ENCODE results near the gene AUTS2. TPM values are rescaled to one million over a fixed set of nuclear protein-coding genes. Genes with fewer than 3 reads are reported as not detected.

The AUTS2 gene
- total and polyA plus RNA-seq, 2 of the 8 experiments (the other 6 are each of a cell fraction or from before 2014, with no cell fraction given), result 25.9 to 101 TPM

GRCh38 chr7:69879989-69880388 lies 281.7 kb downstream of the AUTS2 start:
- no peak overlapping the region for H2AK5ac ChIP-seq (ENCODE audit: low read depth, low read length)
- TF ChIP-seq NRF1 (IDR thresholded peaks at IDR 0.05; ENCODE audit: low read depth, low read length), result no peak
- no peak for TF ChIP-seq EGR1 (IDR thresholded peaks at IDR 0.05; ENCODE audit: borderline replicate concordance, low read depth, low read length)
- no peak for TF ChIP-seq KDM5A (IDR thresholded peaks at IDR 0.05; ENCODE audit: low read length)
- no peak for TF ChIP-seq HDAC6 (IDR thresholded peaks at IDR 0.05; ENCODE audit: low read depth, low read length)
- no peak for TF ChIP-seq TCF12 (IDR thresholded peaks at IDR 0.05; ENCODE audit: low read depth, low read length)
- no peak for TF ChIP-seq BACH1 (IDR thresholded peaks at IDR 0.05; ENCODE audit: low read length)
- no peak for TF ChIP-seq RBBP5 (IDR thresholded peaks at IDR 0.05; ENCODE audit: borderline replicate concordance, low read depth, low read length)
- no peak for TF ChIP-seq TBP (IDR thresholded peaks at IDR 0.05; ENCODE audit: low read depth, low read length)
- no peak for TF ChIP-seq SIX5 (IDR thresholded peaks at IDR 0.05; ENCODE audit: low read depth, low read length)
- TF ChIP-seq, protein P1, sequence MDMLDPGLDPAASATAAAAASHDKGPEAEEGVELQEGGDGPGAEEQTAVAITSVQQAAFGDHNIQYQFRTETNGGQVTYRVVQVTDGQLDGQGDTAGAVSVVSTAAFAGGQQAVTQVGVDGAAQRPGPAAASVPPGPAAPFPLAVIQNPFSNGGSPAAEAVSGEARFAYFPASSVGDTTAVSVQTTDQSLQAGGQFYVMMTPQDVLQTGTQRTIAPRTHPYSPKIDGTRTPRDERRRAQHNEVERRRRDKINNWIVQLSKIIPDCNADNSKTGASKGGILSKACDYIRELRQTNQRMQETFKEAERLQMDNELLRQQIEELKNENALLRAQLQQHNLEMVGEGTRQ (IDR thresholded peaks at IDR 0.05; ENCODE audit: low read length), result no peak
- no peak overlapping the region for H3K18ac ChIP-seq (ENCODE audit: extremely low read depth, low read length)
- no peak for DNase-seq (ENCODE audit: low read depth in 1 of 2, low spot score in 2 of 2)
- no peak overlapping the region for H4K91ac ChIP-seq (replicated peaks; ENCODE audit: insufficient read length, low read length)
- no peaks in the 10 kb centered on the region for H3K79me2 ChIP-seq (ENCODE audit: control insufficient read depth in 1 of 2, insufficient read depth in 2 of 2, low read length in 2 of 2)
- no peaks in the 10 kb centered on the region for H3K9me3 ChIP-seq (ENCODE audit: insufficient read depth in 2 of 2, low read depth in 1 of 2, low read length in 1 of 2)
- H3K9ac ChIP-seq (replicated peaks in 1 of 4; ENCODE audit: extremely low read depth in 1 of 4, low read depth in 3 of 4, low read length in 3 of 4), result no peak overlapping the region
- no peak overlapping the region for H3K4me3 ChIP-seq (ENCODE audit: extremely low read depth in 1 of 4, insufficient read depth in 2 of 4, low read depth in 3 of 4, low read length in 4 of 4)
- H3K56ac ChIP-seq (replicated peaks; ENCODE audit: insufficient read length, low read depth, low read length), result no peak overlapping the region
- H2BK5ac ChIP-seq (ENCODE audit: low read depth, low read length), result no peak overlapping the region
- ChIA-PET CTCF (ENCODE audit: partially characterized antibody) (no interaction called here), POLR2A (ENCODE audit: partially characterized antibody) (no interaction called here)
- H2BK120ac ChIP-seq (replicated peaks; ENCODE audit: low read depth, low read length), result no peak overlapping the region
- no peak overlapping the region for H3K4me2 ChIP-seq (ENCODE audit: insufficient read depth in 1 of 2, low read depth in 2 of 2, low read length in 2 of 2)
- no peak overlapping the region for H2BK12ac ChIP-seq (ENCODE audit: low read depth, low read length)
- no peak for FAIRE-seq
- H2AFZ ChIP-seq (ENCODE audit: low read length), result no peak overlapping the region
- no peaks in the 10 kb centered on the region for H3K4me1 ChIP-seq (replicated peaks in 1 of 4; ENCODE audit: control insufficient read depth in 3 of 4, insufficient read depth in 4 of 4, low read length in 3 of 4)
- no peaks in the 10 kb centered on the region for H4K20me1 ChIP-seq (replicated peaks in 1 of 2; ENCODE audit: control insufficient read depth in 1 of 2, insufficient read depth in 2 of 2, low read length in 2 of 2)
- 94% methylated on average over 3 of the region's 3 CpGs; no CpG with 5 or more reads in 1 of the 2 experiments for WGBS, 2 experiments (ENCODE audit: extremely low coverage in 1 of 2, insufficient coverage in 1 of 2, insufficient read length in 1 of 2, insufficient replicate concordance in 2 of 2, low coverage in 1 of 2, low lambda C conversion rate in 2 of 2, missing lambda C conversion rate in 1 of 2)
- H3K27ac ChIP-seq (ENCODE audit: low read depth, low read length), result no peak overlapping the region
- no peak overlapping the region for H3K23ac ChIP-seq (ENCODE audit: insufficient read length)
- H3K14ac ChIP-seq (ENCODE audit: insufficient read length), result no peak overlapping the region
- no peak overlapping the region for H4K8ac ChIP-seq (ENCODE audit: extremely low read depth, insufficient read depth, low read length)
- H2BK15ac ChIP-seq (ENCODE audit: low read length), result no peak overlapping the region
- H3K36me3 ChIP-seq (ENCODE audit: control insufficient read depth in 2 of 4, insufficient read depth in 4 of 4, low read length in 3 of 4), result no peaks in the 10 kb centered on the region
- no peaks in the 10 kb centered on the region for H3K79me1 ChIP-seq (ENCODE audit: low read depth, low read length)
- no peaks in the 10 kb centered on the region for H3K27me3 ChIP-seq (replicated peaks in 1 of 4; ENCODE audit: control insufficient read depth in 3 of 4, extremely low read depth in 1 of 4, insufficient read depth in 3 of 4, low read length in 3 of 4)
- no peak overlapping the region for H3K4ac ChIP-seq (replicated peaks; ENCODE audit: insufficient read length, low read depth, low read length)
- H3K23me2 ChIP-seq (ENCODE audit: low read depth, low read length), result no peaks in the 10 kb centered on the region
- no peak overlapping the region for H2BK20ac ChIP-seq (ENCODE audit: low read length)
- H4K5ac ChIP-seq (ENCODE audit: insufficient read length, low read depth, low read length), result no peak overlapping the region
